NCI-H1417 (cell line): ENCODE measurements around the gene NAT16.
"Not testable (repeated sequence)": the region's sequence is repeated elsewhere in the genome, so short reads cannot be mapped to it uniquely, and the experiment has no call there.

ENCODE experiments used
- DNase-seq, 3 experiments: peaks; one replicate each; lab custom pipeline; 2025; lab: John Stamatoyannopoulos, UW

The NAT16 gene

GRCh38 chr7:101156866-101157589 lies 23.1 kb downstream of the NAT16 start:
- no peak for DNase-seq

GRCh38 chr7:101156277-101156676 lies 23.8 kb downstream of the NAT16 start:
- DNase-seq = no peak

GRCh38 chr7:101155303-101155702 lies 24.8 kb downstream of the NAT16 start:
- DNase-seq = no peak

GRCh38 chr7:101154693-101155102 lies 25.4 kb downstream of the NAT16 start:
- DNase-seq = peak in 1 of 3 experiments; percentile 66

GRCh38 chr7:101153969-101154692 lies 26.0 kb downstream of the NAT16 start, which contains the start of gene AP1S1:
TSS of gene AP1S1 (plus strand) at chr7:101154476. CDS start at chr7:101154515, 39 bp downstream.
- peak; percentile 100 for DNase-seq

GRCh38 chr7:101151908-101152651 lies 28.0 kb downstream of the NAT16 start:
- no peak for DNase-seq

- DNase-seq = no peak
Measured at GRCh38 chr7:101140746-101141382, 39.2 kb downstream of the NAT16 start.

GRCh38 chr7:101140339-101140699 lies 39.8 kb downstream of the NAT16 start:
- peak in 1 of 3 experiments; percentile 54 for DNase-seq

- DNase-seq = peak; percentile 22 to 93 (median 85)
Measured at GRCh38 chr7:101138213-101138870, 41.8 kb downstream of the NAT16 start.

- DNase-seq = no peak
Measured at GRCh38 chr7:101137651-101138212, 42.4 kb downstream of the NAT16 start.

- DNase-seq = peak; percentile 9 to 89 (median 64)
Measured at GRCh38 chr7:101134399-101134980, 45.6 kb downstream of the NAT16 start.

- no peak for DNase-seq
Measured at GRCh38 chr7:101133621-101134398, 46.3 kb downstream of the NAT16 start.

GRCh38 chr7:101132626-101133600 lies 47.2 kb downstream of the NAT16 start:
- DNase-seq = not testable (repeated sequence)

- DNase-seq = no peak
Measured at GRCh38 chr7:101129603-101130117, 50.4 kb downstream of the NAT16 start.

GRCh38 chr7:101128040-101128834 lies 51.9 kb downstream of the NAT16 start:
- peak in 1 of 3 experiments; percentile 21 for DNase-seq

- no peak for DNase-seq
Measured at GRCh38 chr7:101127460-101128039, 52.5 kb downstream of the NAT16 start.
